Naive thymus-derived CD4-positive, alpha-beta T cell (primary cell): ENCODE measurements around the gene EMILIN3. TPM values are rescaled to one million over a fixed set of nuclear protein-coding genes. Genes with fewer than 3 reads are reported as not detected.

Source experiments
- ATAC-seq: fragments of 150-1000 bp; cut with Tn5 transposase; 2 replicates; pipeline ENCODE4 v1.10.0; 2021; ENCODE audit warnings: mild to moderate bottlenecking, moderate library complexity
- CTCF ChIA-PET: fragments of 350-600 bp; sonication (Branson Sonifier 250); formaldehyde crosslinking; loops from one replicate; lab custom pipeline; 2021; ENCODE audit warnings: antibody characterized with exemption; lab: Charles Lee
- POLR2A ChIA-PET: fragments of 350-600 bp; sonication (Branson Sonifier 250); formaldehyde crosslinking; loops from one replicate; lab custom pipeline; 2021; ENCODE audit warnings: antibody characterized with exemption, inconsistent platforms; lab: Charles Lee
- DNase-seq, 9 donors: peaks; one replicate each; pipeline versions ENCODE4 v3.0.0 to v3.0.0-alpha.2; 2020 to 2022; ENCODE audit warnings: mixed read lengths in 1 of 9
- H3K27ac ChIP-seq: one replicate; pipeline ENCODE4 v1.7.0; 2013; ENCODE audit warnings: mild to moderate bottlenecking, low read depth, low read length, moderate library complexity
- H3K27me3 ChIP-seq, 2 donors: one replicate each; pipeline ENCODE4 v1.7.0; 2013; ENCODE audit warnings: low read length in 2 of 2, mild to moderate bottlenecking in 2 of 2, moderate library complexity in 2 of 2; ENCODE audit not compliant: control insufficient read depth in 2 of 2, insufficient read depth in 2 of 2
- H3K36me3 ChIP-seq, 3 experiments: 1 replicate in 2 of 3; 2 replicates in 1 of 3; pipeline ENCODE4 v1.7.0; 2013; ENCODE audit warnings: low read length in 3 of 3, mild to moderate bottlenecking in 3 of 3, moderate library complexity in 1 of 3; ENCODE audit not compliant: insufficient read depth in 3 of 3, control insufficient read depth in 2 of 3
- H3K4me1 ChIP-seq, 2 donors: one replicate each; pipeline ENCODE4 v1.7.0; 2013; ENCODE audit warnings: low read length in 2 of 2, mild to moderate bottlenecking in 2 of 2, moderate library complexity in 1 of 2; ENCODE audit not compliant: control insufficient read depth in 2 of 2, insufficient read depth in 2 of 2
- H3K4me3 ChIP-seq: 2 replicates; pipeline ENCODE4 v1.7.0; 2013; ENCODE audit warnings: mild to moderate bottlenecking, low read length
- H3K9me3 ChIP-seq, 3 experiments: 1 replicate in 2 of 3; 2 replicates in 1 of 3; pipeline ENCODE4 v1.7.0; 2013; ENCODE audit warnings: low read length in 3 of 3; ENCODE audit not compliant: control insufficient read depth in 2 of 3
- H3K27ac Mint-ChIP-seq, 9 donors: one replicate each; pipeline ENCODE4 v1.8.0; 2020 to 2022; ENCODE audit warnings: mixed read lengths in 9 of 9, mild to moderate bottlenecking in 8 of 9, moderate library complexity in 5 of 9, inconsistent platforms in 2 of 9
- H3K27me3 Mint-ChIP-seq, 5 donors: one replicate each; pipeline ENCODE4 v1.8.0; 2021 to 2022; ENCODE audit warnings: mixed read lengths in 5 of 5, mild to moderate bottlenecking in 1 of 5
- H3K36me3 Mint-ChIP-seq, 5 donors: one replicate each; pipeline ENCODE4 v1.8.0; 2020 to 2022; ENCODE audit warnings: mixed read lengths in 5 of 5, mild to moderate bottlenecking in 3 of 5, inconsistent platforms in 1 of 5
- H3K4me1 Mint-ChIP-seq, 7 donors: one replicate each; pipeline ENCODE4 v1.8.0; 2020 to 2022; ENCODE audit warnings: mixed read lengths in 7 of 7, mild to moderate bottlenecking in 3 of 7, inconsistent platforms in 1 of 7
- H3K4me3 Mint-ChIP-seq, 10 donors: one replicate each; pipeline ENCODE4 v1.8.0; 2020 to 2022; ENCODE audit warnings: mild to moderate bottlenecking in 10 of 10, mixed read lengths in 10 of 10, moderate library complexity in 6 of 10, inconsistent platforms in 2 of 10
- H3K9me3 Mint-ChIP-seq, 11 donors: one replicate each; pipeline ENCODE4 v1.8.0; 2020 to 2022; ENCODE audit warnings: mixed read lengths in 11 of 11, mild to moderate bottlenecking in 4 of 11, inconsistent platforms in 1 of 11, moderate library complexity in 1 of 11
- intact Hi-C, 2 donors: fragments of 100-400 bp; cut with micrococcal nuclease; formaldehyde crosslinking; loops; one replicate each; pipeline ENCODE4 v1.15.1; 2023
- polyA plus RNA-seq, 2 donors: library from polyadenylated mRNA; unstranded; fragments of 300-500 nt; fragmentation: Illumina TruSeq; gene quantifications; one replicate each; pipeline ENCODE4 v1.2.3, GENCODE V29; 2021
- total RNA-seq, 6 experiments: library from RNA in 5 of 6; stranded (reverse) in 5 of 6; gene quantifications; 1 replicate in 5 of 6; 2 replicates in 1 of 6; pipeline ENCODE4 v1.2.3 and lab custom pipeline; 2021 to 2026

Gene EMILIN3
- total and polyA plus RNA-seq, 7 experiments from 2014 or later, result 0.19 TPM; not detected in 6

- Mint-ChIP-seq H3K9me3 (no peaks in the 10 kb centered on the region), H3K4me3 (no peak overlapping the region), H3K4me1 (no peaks in the 10 kb centered on the region), H3K36me3 (no peaks in the 10 kb centered on the region), H3K27me3 (peaks cover 0 to 3% (median 0%) of the 10 kb centered on the region in 5 donors), H3K27ac (no peak overlapping the region)
- intact Hi-C loops, result no loop called here
- H3K36me3 ChIP-seq, result no peaks in the 10 kb centered on the region
- no peak overlapping the region for H3K27ac ChIP-seq
- H3K4me3 ChIP-seq, result no peak overlapping the region
- ATAC-seq (no peak), DNase-seq (no peak)
- CTCF ChIA-PET, result interaction anchor here (1.5 kb wide), 1 partner anchor 10 kb away, joined by 7 read pairs; the partner anchor contains the start of gene LPIN3
- no peaks in the 10 kb centered on the region for H3K27me3 ChIP-seq
- H3K9me3 ChIP-seq, result no peaks in the 10 kb centered on the region
- POLR2A ChIA-PET, result no interaction called here
- H3K4me1 ChIP-seq, result no peaks in the 10 kb centered on the region
Measured at GRCh38 chr20:41349943-41350342, 16.7 kb downstream of the EMILIN3 start.

- ChIA-PET POLR2A (no interaction called here), CTCF (interaction anchor here (1.5 kb wide), 1 partner anchor 9 kb away, joined by 7 read pairs; the partner anchor contains the start of gene LPIN3)
- Histone ChIP-seq H3K27me3 (no peaks in the 10 kb centered on the region), H3K4me3 (no peak overlapping the region), H3K9me3 (no peaks in the 10 kb centered on the region), H3K36me3 (no peaks in the 10 kb centered on the region), H3K4me1 (no peaks in the 10 kb centered on the region), H3K27ac (no peak overlapping the region)
- H3K4me3 Mint-ChIP-seq, result peak overlapping the region in 1 of 10 donors; percentile 10
- H3K27me3 Mint-ChIP-seq, result peaks cover 0 to 3% (median 0%) of the 10 kb centered on the region in 5 donors
- ATAC-seq (no peak), DNase-seq (no peak)
- H3K4me1 Mint-ChIP-seq, result no peaks in the 10 kb centered on the region
- no peaks in the 10 kb centered on the region for H3K36me3 Mint-ChIP-seq
- no peak overlapping the region for H3K27ac Mint-ChIP-seq
- intact Hi-C loops, result no loop called here
- no peaks in the 10 kb centered on the region for H3K9me3 Mint-ChIP-seq
Measured at GRCh38 chr20:41349266-41349665, 17.4 kb downstream of the EMILIN3 start.

GRCh38 chr20:41348430-41349172, 18.0 kb downstream of the EMILIN3 start:
- no peaks in the 10 kb centered on the region for H3K4me1 Mint-ChIP-seq
- ChIA-PET POLR2A (no interaction called here), CTCF (no interaction called here)
- Histone ChIP-seq H3K9me3 (no peaks in the 10 kb centered on the region), H3K4me1 (no peaks in the 10 kb centered on the region), H3K27ac (no peak overlapping the region), H3K36me3 (no peaks in the 10 kb centered on the region), H3K4me3 (no peak overlapping the region), H3K27me3 (no peaks in the 10 kb centered on the region)
- intact Hi-C loops, result no loop called here
- H3K9me3 Mint-ChIP-seq, result no peaks in the 10 kb centered on the region
- no peak overlapping the region for H3K4me3 Mint-ChIP-seq
- ATAC-seq, result no peak
- peaks cover 0 to 3% (median 0%) of the 10 kb centered on the region in 5 donors for H3K27me3 Mint-ChIP-seq
- H3K27ac Mint-ChIP-seq, result no peak overlapping the region
- no peak for DNase-seq
- no peaks in the 10 kb centered on the region for H3K36me3 Mint-ChIP-seq

DNA sequence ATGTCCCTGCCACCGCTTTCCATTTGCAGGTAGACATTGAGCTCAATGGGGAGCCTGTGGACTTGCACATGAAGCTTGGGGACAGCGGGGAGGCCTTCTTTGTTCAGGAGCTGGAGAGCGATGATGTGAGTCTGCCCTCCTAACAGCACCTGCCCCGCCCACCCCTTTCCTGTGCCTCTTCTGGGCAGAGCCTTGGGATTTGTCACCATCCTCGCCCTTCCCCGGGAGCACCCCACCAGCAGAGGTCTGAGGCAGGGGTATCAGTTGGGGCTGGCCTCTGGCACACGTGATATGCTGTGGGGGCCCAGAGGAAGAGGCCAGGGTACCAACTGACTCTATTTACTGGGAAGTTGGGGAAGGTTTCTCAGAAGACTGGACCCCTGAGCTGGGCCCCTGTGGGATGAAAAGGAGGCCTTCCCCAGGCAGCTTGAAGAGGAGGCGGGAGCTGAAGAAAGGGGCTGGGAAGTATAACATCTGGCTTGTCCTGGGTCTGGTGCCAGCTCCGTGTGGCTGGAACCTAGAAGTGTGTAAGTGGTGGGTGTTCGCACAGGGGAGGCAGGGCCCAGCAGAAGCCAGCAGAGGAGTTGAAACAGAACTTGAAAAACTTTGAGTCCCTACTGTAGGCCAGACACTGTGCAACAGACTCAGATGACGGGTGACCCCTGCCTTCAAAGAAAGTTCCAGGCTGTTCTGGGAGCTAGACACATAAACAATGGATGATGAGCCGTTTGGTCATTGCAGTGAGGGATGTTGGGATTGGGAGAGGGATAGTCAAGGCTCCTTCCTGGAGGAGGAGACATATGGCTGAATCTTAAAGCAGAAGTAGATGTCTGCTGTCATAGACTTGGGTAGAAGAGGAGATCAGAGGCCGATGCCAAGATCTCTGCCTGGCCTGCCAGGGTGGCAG, 18.8 kb downstream of the EMILIN3 start:
- Histone ChIP-seq H3K36me3 (no peaks in the 10 kb centered on the region), H3K4me3 (no peak overlapping the region), H3K9me3 (no peaks in the 10 kb centered on the region), H3K27me3 (no peaks in the 10 kb centered on the region), H3K27ac (no peak overlapping the region), H3K4me1 (no peaks in the 10 kb centered on the region)
- Mint-ChIP-seq H3K4me1 (no peaks in the 10 kb centered on the region), H3K27ac (peak overlapping the region in 1 of 9 donors; percentile 22), H3K9me3 (no peaks in the 10 kb centered on the region), H3K36me3 (no peaks in the 10 kb centered on the region), H3K27me3 (peaks cover 0 to 3% (median 0%) of the 10 kb centered on the region in 5 donors), H3K4me3 (no peak overlapping the region)
- ChIA-PET POLR2A (interaction anchor here (0.7 kb wide), 1 partner anchor 8 kb away, joined by 3 read pairs; no protein-coding TSS in a partner anchor), CTCF (no interaction called here)
- intact Hi-C loops, result no loop called here
- ATAC-seq, result no peak
- no peak for DNase-seq

DNA sequence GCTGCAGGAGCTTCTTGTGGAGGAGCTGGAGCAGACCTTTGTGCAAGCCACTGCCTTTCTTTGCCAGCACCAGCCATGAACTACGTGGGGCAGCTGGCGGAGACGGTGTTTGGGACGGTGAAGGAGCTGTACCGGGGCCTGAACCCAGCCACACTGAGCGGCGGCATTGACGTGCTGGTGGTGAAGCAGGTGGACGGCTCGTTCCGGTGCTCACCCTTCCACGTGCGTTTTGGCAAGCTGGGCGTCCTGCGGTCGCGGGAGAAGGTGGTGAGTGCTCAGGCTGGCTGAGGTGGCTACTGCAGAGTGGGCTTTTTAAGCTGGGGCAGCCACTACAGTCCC, 20.9 kb downstream of the EMILIN3 start:
- no peak overlapping the region for H3K4me3 Mint-ChIP-seq
- DNase-seq (no peak), ATAC-seq (no peak)
- ChIA-PET CTCF (interaction anchor here (0.6 to 1.3 kb wide), 2 partner anchors 211 to 352 kb away, joined by 3 read pairs; no protein-coding TSS in a partner anchor), POLR2A (no interaction called here)
- peaks cover 0 to 3% (median 0%) of the 10 kb centered on the region in 5 donors for H3K27me3 Mint-ChIP-seq
- no peak overlapping the region for H3K27ac Mint-ChIP-seq
- H3K4me1 ChIP-seq, result no peaks in the 10 kb centered on the region
- no peak overlapping the region for H3K4me3 ChIP-seq
- H3K4me1 Mint-ChIP-seq, result peaks cover 0 to 4% (median 0%) of the 10 kb centered on the region in 7 donors
- no peaks in the 10 kb centered on the region for H3K27me3 ChIP-seq
- intact Hi-C loops, result no loop called here
- no peaks in the 10 kb centered on the region for H3K36me3 Mint-ChIP-seq
- no peaks in the 10 kb centered on the region for H3K36me3 ChIP-seq
- no peaks in the 10 kb centered on the region for H3K9me3 Mint-ChIP-seq
- no peaks in the 10 kb centered on the region for H3K9me3 ChIP-seq
- H3K27ac ChIP-seq, result no peak overlapping the region

DNA sequence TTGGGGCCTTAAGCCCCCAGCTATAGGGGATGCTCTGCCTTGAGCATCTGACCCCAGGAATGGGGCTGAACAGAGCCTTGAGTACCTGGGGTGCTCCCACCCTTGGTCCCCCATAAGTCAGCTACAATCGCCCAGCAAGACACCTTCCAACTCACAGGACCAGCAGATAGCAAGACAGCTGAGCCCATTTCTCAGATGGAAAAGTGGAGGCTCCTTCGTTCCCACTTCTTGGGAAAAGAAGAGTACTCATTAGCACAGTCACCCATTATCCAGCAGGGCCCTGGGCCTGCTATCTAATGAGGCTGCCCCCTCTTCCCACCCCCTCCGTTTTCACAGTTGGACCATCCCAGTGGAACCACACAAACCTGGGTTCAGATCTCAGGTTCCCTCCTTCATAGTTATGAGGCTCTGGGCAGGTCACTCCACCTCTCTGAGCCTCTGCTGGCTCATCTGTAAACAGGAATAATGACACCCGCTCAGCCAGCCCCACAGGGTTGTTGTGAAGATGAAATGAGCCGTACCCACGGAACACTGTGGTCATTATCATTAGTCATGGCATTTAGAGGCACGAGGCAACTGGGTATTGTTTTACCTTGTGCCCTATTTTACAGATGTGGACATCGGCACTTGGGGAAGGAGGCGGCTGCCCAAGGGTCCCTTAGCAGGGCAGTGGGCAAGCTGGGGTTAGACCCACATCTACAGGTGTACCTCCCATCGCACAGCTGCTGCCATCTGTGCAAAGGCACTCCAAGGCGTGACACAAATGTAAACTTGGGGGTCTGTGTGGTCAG, 21.5 kb downstream of the EMILIN3 start:
- Histone ChIP-seq H3K4me3 (no peak overlapping the region), H3K36me3 (no peaks in the 10 kb centered on the region), H3K9me3 (no peaks in the 10 kb centered on the region), H3K4me1 (no peaks in the 10 kb centered on the region), H3K27me3 (no peaks in the 10 kb centered on the region), H3K27ac (no peak overlapping the region)
- ATAC-seq, result no peak
- H3K9me3 Mint-ChIP-seq, result no peaks in the 10 kb centered on the region
- no peak overlapping the region for H3K4me3 Mint-ChIP-seq
- intact Hi-C loops, result no loop called here
- H3K27ac Mint-ChIP-seq, result no peak overlapping the region
- CTCF ChIA-PET, result interaction anchor here (0.6 to 1.3 kb wide), 2 partner anchors 210 to 353 kb away, joined by 3 read pairs; no protein-coding TSS in a partner anchor
- peaks cover 3 to 8% (median 4%) of the 10 kb centered on the region in 7 donors for H3K4me1 Mint-ChIP-seq
- H3K36me3 Mint-ChIP-seq, result no peaks in the 10 kb centered on the region
- H3K27me3 Mint-ChIP-seq, result no peaks in the 10 kb centered on the region
- DNase-seq, result no peak
- POLR2A ChIA-PET, result no interaction called here
